Activated T-helper 1 cell treated with anti-CD3 and anti-CD28 coated beads, Interleukin-2, amount 50 U/mL, for 16 hours (primary cell): ENCODE results near the gene CNTN4.

Source experiments
- DNase-seq, 2 donors: peaks; one replicate each; pipeline ENCODE4 v3.0.0-alpha.2; 2020; ENCODE audit warnings: low read depth in 1 of 2, low spot score in 1 of 2

The CNTN4 gene

DNA sequence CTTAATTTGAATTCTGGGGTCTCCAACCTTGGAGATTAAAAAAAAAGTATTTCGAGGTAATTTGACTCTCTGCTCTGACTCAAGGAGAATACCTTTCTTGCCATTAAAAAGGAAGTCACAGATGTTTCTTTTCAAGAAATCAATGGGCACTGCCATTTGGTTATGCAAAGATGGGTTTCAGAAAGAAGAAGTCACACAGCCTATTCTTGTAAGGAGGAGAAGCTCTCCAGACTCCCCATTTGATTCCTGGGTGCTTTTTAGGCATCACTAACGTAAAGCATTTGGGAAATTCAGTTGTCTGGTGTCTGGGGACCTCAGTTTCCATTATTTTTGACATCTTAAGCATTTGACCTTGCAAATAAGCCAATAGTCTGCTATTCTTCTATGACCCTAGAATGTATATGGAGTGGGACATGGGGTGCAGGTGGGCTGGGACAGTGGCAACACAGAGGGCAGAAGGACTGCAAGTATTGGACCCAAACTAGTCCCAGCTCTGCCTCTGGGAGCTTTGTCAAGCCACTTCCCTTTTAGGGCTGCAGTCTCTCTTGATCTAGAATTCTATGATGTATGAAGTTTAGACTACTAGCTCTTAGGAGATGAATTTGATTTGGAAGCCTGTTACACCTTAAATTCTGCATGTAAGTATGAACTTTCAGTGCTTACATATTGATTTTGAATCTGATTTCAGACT, 983.7 kb downstream of the CNTN4 start:
- DNase-seq, result no peak

DNA sequence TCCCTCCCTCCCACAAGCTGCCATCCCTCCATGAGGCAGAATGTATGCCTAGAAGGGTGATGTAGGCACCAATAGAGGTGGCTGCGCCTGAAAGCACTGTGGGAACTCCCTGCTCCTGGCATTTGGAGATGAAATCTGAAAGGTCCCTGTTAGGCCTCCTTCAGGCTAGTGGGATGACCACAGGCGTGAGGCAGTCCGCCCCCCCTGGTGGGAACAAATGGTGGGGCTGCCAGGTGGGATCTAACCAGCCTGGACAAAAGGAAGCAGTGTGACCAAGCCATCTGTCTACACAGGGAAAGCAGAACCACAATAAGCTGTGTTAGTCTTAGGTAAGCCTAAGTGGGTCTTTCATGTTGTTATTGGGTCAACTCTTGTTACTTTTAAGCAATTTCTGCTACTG, 986.2 kb downstream of the CNTN4 start:
- DNase-seq, result no peak

DNA sequence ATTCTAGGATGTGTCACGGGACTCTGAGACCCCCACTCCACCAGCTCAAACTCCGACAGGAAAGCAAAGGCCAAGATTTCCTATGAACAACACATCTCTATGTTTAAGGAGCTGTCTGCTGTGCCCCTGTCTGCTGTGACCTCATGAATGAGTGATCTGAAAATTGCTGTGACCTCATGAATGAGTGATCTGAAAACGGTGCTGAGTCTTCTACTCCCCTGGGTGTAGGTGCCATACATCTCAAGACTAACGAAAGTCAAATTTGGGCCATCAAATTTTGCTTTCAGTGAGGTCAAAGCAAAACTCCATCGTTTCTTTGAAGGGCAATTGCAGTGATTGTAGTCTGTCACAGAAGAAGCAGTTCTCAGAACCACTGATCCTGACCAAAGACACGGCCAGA, 987.1 kb downstream of the CNTN4 start:
- no peak for DNase-seq

DNA sequence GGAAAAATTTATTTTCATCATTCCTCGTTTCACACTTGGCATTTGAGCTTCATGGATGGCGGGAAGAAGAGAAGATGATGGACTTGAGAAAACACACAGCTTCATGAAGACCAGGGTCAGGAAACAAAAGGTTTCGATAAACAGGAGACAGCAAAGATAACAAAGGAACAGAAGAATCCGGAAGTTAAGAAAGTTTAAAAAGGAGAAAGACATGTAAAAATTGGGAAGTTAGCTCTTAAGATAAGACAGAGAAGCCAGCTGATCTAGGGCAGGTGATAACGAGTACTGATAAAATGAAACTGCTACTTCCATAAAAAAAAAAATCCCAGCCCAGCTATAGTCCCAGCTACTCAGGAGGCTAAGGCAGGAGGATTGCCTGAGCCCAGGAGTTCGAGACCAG, 987.6 kb downstream of the CNTN4 start:
- DNase-seq, result no peak

DNA sequence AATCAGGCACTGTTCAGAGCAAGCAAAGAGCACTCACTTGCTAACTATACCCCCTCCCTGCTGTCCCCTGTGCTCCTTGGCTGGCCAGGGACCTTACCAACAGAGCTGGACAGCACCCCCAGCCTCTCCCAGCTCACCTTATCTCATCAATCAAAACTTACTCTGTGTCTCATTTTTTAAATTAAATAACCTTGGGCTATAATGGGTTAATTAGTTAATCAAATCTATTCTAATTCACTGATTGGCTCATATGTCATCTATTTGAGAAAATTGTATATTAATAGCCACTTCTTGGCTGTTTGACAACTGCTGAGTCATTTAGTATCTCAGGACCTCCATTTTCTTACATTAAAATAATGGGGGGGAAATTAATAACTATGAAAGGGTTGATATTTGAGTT, 988.6 kb downstream of the CNTN4 start:
- no peak for DNase-seq

DNA sequence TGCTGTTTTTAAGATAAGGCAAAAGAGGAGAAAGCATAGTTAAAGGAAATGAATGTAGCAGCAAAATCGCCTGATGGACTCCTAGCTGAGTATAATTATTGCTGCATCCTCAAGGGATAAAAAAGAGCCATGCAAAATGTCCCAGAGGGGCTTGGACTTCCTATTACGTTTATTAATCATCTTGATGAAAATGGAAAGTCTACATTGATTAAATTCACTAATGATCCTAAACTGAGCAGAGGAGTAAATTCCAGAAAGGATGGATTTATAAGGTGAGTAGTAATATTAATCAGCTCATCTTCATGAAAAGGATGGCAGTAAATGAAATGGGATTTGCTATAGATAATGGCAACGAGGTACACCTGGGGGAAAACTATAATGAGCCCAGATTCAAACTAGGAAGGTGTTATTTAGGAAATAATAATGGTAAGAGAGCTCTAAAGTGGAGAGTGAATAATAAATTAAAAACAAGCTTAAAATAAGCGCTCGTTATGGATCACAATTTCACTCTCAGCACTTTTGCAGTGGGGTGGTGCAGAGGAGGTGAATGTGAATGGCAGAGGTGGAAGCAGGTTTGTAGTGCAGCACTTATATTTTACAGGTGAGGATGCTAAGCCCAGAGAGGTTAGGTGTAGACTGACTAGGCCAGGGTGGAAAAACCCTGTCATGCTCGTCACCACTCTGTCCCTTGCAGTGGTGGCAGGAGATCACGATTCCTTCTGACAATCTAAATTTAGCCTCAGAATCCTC, 989.2 kb downstream of the CNTN4 start:
- DNase-seq, result no peak

DNA sequence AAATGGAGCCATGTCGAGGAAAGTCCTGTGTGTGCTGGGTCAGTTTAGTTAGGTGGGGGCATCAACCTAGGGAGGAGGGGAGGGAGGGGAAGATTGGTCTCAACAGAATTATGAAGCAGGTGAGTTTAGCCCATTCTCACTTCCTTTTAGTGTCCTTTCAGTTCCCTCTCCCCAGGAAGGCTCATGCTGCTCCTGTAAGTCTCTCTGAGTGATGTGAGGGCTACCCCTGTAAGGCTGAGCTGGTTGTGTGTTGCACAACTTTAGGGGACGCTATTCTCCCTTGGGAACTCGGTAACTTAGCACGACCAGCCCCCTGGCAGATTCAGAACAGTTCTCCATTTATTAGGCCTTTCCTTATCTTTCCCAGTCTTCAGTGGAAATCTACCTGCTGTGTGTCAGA, 990.4 kb downstream of the CNTN4 start:
- DNase-seq, result no peak

DNA sequence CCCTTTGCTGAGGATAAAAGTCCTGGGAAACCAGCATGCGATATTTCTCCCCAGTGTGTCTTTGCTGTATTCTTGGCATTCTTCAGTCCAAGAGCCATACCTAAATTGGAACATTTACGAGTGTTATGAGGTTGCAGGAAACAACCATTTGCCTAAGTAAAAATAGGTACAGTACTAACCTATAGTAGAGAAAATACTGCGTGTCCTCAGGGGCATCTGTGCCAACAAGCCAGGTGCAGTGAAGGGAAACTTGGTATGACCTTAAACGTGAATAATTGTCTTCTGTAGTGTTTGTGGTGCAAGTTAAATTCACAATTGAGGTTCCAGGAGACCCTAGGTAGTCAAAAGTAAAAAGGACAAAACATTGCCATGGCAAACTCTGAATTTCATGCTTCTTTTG, 999.3 kb downstream of the CNTN4 start:
- no peak for DNase-seq

DNA sequence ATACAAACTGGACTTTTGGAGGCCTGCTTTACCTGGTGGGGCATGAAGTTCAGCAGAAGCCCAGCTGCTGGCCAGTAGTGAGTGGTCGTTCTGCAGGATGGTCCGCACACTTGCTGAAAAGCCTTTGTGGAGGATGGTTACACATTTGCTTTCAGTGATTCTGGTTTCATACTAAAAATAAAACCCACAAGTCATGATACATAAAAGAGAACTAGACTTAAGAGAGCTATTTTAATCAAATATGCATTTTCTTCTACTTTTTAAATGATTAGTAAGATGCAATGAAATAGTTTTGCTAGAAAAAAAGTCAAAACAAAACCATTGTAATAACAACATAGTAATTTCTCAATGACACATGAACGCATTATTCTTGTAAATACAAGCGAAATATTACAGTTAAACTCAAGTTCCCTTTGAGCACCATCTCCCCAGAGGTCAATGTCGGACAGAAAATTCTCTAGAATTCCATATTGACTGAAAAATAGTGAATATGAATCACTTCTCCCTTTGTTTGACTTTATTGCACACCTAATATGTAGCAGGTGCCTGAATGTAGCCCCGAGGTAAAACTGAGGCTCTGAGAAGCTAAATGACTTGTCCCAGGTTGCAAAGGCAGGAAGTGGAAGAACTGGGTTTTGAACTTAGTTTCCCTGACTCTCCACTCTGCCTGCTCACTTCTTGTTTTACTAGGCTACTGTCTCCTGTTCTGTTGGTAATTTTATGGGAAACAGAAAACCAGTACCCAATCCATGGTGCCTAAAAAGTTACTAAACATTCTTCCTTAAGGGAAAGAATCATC, 1003.2 kb downstream of the CNTN4 start:
- DNase-seq, result no peak

DNA sequence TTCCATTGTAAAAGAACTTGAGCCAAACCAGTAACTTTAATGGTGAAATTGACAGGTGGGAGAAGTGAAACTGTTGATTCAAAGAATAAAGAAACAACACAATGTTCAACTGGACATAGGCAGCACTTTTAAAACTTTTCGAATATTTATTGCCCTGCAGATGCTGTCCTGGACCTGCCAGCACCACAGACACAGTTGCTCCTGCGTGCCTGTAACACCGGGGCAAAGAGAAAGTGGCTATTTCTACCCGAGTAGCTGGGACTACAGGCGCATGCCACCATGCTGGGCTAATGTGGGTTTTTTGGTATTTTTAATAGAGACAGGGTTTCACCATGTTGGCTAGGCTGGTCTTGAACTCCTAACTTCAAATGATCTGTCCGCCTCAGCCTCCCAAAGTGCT, 1004.1 kb downstream of the CNTN4 start:
- DNase-seq, result no peak

DNA sequence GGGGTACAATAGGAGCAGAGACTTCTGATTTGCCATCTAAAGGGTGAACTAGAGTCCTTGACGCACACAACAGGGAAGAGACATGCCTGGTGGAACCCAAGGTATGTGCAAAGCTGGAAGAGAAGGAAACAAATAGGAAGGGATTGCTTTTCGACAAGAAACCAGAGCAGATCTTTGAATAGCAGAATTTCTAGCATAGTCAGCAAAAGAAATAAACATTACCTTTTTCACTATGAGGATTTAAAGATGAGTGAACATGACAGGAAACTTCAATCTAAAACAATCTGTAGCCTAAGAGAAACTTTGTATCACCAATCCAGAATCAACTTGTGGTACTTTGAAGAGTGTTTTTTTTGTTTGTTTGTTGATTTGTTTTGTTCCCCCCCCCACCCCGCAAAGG, 1006.6 kb downstream of the CNTN4 start:
- DNase-seq, result no peak

DNA sequence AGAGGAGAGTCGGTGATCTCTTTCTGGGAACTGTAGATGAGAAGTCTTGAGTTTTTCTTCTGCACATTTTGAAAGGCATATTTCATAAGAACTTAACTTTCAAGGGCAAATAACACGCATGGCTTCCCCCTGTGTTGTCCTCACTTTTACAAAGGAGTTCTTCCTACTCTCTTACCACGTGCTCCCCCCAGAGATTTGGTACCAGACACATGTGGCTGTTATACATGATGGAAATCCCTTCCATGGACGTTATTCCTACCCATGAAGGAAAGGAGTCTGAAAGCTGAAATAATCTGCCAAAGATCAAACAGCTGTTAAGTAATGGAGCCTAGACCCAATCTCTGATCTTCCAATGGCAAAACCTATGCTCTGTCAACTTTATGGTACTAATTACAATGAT, 1007.1 kb downstream of the CNTN4 start:
- no peak for DNase-seq

DNA sequence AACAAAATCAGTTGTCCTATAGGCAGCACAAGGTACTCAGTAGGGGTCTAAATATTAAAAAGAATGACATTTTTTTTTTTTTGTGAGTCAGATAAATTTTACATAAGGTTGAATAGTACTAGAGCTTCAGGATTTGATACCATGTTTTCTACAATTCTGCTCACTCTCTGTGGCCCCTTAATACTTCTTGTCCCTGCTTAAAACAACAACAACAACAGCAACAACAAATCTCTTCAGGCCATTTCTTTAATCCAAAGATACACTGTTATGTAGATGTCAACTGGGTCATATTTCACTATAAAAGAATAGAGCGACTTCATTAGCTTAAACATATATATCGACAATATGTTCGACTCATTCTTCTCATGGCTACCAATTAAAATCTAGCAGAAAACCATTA, 1008.5 kb downstream of the CNTN4 start:
- no peak for DNase-seq
